WTC11 (cell line): Measurements from ENCODE around the gene PIWIL1. TPM values are rescaled to one million over a fixed set of nuclear protein-coding genes. Genes with fewer than 3 reads are reported as not detected.

ENCODE experiments used
- ATAC-seq: fragments of 200-7000 bp; cut with Tn5 transposase; 2 replicates; pipeline ENCODE4 v1.10.0; 2021; ENCODE audit warnings: mild to moderate bottlenecking, moderate library complexity
- CTCF ChIA-PET: fragments of 300-600 bp; sonication (Branson Sonifier 250); formaldehyde crosslinking; loops from one replicate; lab custom pipeline; 2021; ENCODE audit warnings: antibody characterized with exemption; lab: Charles Lee
- POLR2A ChIA-PET: fragments of 350-600 bp; sonication (Branson Sonifier 250); formaldehyde crosslinking; loops from one replicate; lab custom pipeline; 2021; ENCODE audit warnings: antibody characterized with exemption; lab: Charles Lee
- DNase-seq: peaks from one replicate; pipeline ENCODE4 v3.0.0; 2021; ENCODE audit warnings: low spot score
- H3K27ac Mint-ChIP-seq: 2 replicates; pipeline ENCODE4 v1.8.0; 2021; ENCODE audit warnings: mixed read lengths
- H3K27me3 Mint-ChIP-seq: 2 replicates; pipeline ENCODE4 v1.8.0; 2021; ENCODE audit warnings: low read depth, mild to moderate bottlenecking, moderate library complexity, mixed read lengths
- H3K36me3 Mint-ChIP-seq: 2 replicates; pipeline ENCODE4 v1.8.0; 2021; ENCODE audit warnings: mixed read lengths
- H3K4me1 Mint-ChIP-seq: 2 replicates; pipeline ENCODE4 v1.8.0; 2022; ENCODE audit warnings: mixed read lengths
- H3K4me3 Mint-ChIP-seq: 2 replicates; pipeline ENCODE4 v1.8.0; 2021; ENCODE audit warnings: mild to moderate bottlenecking, moderate library complexity, mixed read lengths
- H3K9me3 Mint-ChIP-seq: 2 replicates; pipeline ENCODE4 v1.8.0; 2021; ENCODE audit warnings: mixed read lengths
- ARID4B ChIP-seq: sonication (generic); formaldehyde crosslinking; IDR thresholded peaks from 2 replicates; pipeline ENCODE4 v1.8.0; 2023; ENCODE audit warnings: missing genetic modification reagents, mild to moderate bottlenecking, borderline replicate concordance
- E2F5 ChIP-seq: sonication (generic); formaldehyde crosslinking; IDR thresholded peaks from 2 replicates; pipeline ENCODE4 v1.8.1; 2022; ENCODE audit warnings: mild to moderate bottlenecking, moderate library complexity, missing genetic modification reagents
- ELF4 ChIP-seq: sonication (generic); formaldehyde crosslinking; IDR thresholded peaks from 2 replicates; pipeline ENCODE4 v1.8.1; 2022; ENCODE audit warnings: low read depth, mild to moderate bottlenecking, moderate library complexity, missing genetic modification reagents
- EMX1 ChIP-seq: fragments of 250-450 bp; sonication (Bioruptor Pico); IDR thresholded peaks from 2 replicates; pipeline ENCODE4 v1.8.0; 2021; ENCODE audit warnings: mild to moderate bottlenecking
- ESRRA ChIP-seq: sonication (generic); formaldehyde crosslinking; IDR thresholded peaks from 2 replicates; pipeline ENCODE4 v1.8.1; 2022; ENCODE audit warnings: mild to moderate bottlenecking, missing genetic modification reagents, borderline replicate concordance
- ETV6 ChIP-seq: sonication (generic); formaldehyde crosslinking; IDR thresholded peaks from 2 replicates; pipeline ENCODE4 v1.8.1; 2022; ENCODE audit warnings: mild to moderate bottlenecking, missing genetic modification reagents
- FOXK1 ChIP-seq: sonication (generic); formaldehyde crosslinking; IDR thresholded peaks from 2 replicates; pipeline ENCODE4 v1.8.0; 2022; ENCODE audit warnings: mild to moderate bottlenecking, moderate library complexity, missing genetic modification reagents
- FOXP1 ChIP-seq: sonication (generic); formaldehyde crosslinking; IDR thresholded peaks from 2 replicates; pipeline ENCODE4 v1.8.0; 2022; ENCODE audit warnings: missing genetic modification reagents, mild to moderate bottlenecking, moderate library complexity, borderline replicate concordance
- IRF1 ChIP-seq: sonication (generic); formaldehyde crosslinking; IDR thresholded peaks from 2 replicates; pipeline ENCODE4 v1.8.0; 2023; ENCODE audit warnings: missing genetic modification reagents
- MXD4 ChIP-seq: fragments of 250-450 bp; sonication (Bioruptor Pico); IDR thresholded peaks from 2 replicates; pipeline ENCODE4 v1.8.0; 2021; ENCODE audit warnings: mild to moderate bottlenecking, moderate library complexity, borderline replicate concordance
- NFATC4 ChIP-seq: fragments of 250-450 bp; sonication (Bioruptor Pico); IDR thresholded peaks from 2 replicates; pipeline ENCODE4 v1.9.0; 2021; ENCODE audit warnings: mild to moderate bottlenecking
- NFYB ChIP-seq: sonication (generic); formaldehyde crosslinking; conservative IDR thresholded peaks from 2 replicates; pipeline ENCODE4 v1.8.0; 2022; ENCODE audit warnings: low read depth, missing genetic modification reagents
- NR3C1 ChIP-seq: sonication (generic); formaldehyde crosslinking; conservative IDR thresholded peaks from 2 replicates; pipeline ENCODE4 v1.8.1; 2023; ENCODE audit warnings: low read depth, mild to moderate bottlenecking, missing genetic modification reagents
- PRRX2 ChIP-seq: fragments of 250-450 bp; sonication (Bioruptor Pico); IDR thresholded peaks from 2 replicates; pipeline ENCODE4 v1.8.0; 2021; ENCODE audit warnings: mild to moderate bottlenecking
- SP1 ChIP-seq: sonication (generic); formaldehyde crosslinking; conservative IDR thresholded peaks from 2 replicates; pipeline ENCODE4 v1.8.1; 2022; ENCODE audit warnings: missing genetic modification reagents
- TP53 ChIP-seq: sonication (generic); formaldehyde crosslinking; IDR thresholded peaks from 2 replicates; pipeline ENCODE4 v1.8.1; 2023; ENCODE audit warnings: mild to moderate bottlenecking, missing genetic modification reagents
- ZNF138 ChIP-seq: sonication (generic); formaldehyde crosslinking; conservative IDR thresholded peaks from 2 replicates; pipeline ENCODE4 v1.8.1; 2022; ENCODE audit warnings: mild to moderate bottlenecking, moderate library complexity, missing genetic modification reagents
- total RNA-seq: library from RNA; stranded (reverse); gene quantifications from 3 replicates; pipeline ENCODE4 v1.2.3, GENCODE V29; 2021
- TF ChIP-seq, protein P1 (sequence below): sonication (generic); formaldehyde crosslinking; IDR thresholded peaks from 2 replicates; pipeline ENCODE4 v1.8.1; 2023; ENCODE audit warnings: mild to moderate bottlenecking, missing genetic modification reagents
- TF ChIP-seq, protein P2 (sequence below): sonication (generic); formaldehyde crosslinking; IDR thresholded peaks from 2 replicates; pipeline ENCODE4 v1.8.1; 2023; ENCODE audit warnings: mild to moderate bottlenecking, missing genetic modification reagents, borderline replicate concordance
- TF ChIP-seq, protein P3 (sequence below): sonication (generic); formaldehyde crosslinking; IDR thresholded peaks from 2 replicates; pipeline ENCODE4 v1.8.1; 2022; ENCODE audit warnings: missing genetic modification reagents, borderline replicate concordance

The PIWIL1 gene
- total RNA-seq, 1 experiment from 2014 or later = not detected

DNA sequence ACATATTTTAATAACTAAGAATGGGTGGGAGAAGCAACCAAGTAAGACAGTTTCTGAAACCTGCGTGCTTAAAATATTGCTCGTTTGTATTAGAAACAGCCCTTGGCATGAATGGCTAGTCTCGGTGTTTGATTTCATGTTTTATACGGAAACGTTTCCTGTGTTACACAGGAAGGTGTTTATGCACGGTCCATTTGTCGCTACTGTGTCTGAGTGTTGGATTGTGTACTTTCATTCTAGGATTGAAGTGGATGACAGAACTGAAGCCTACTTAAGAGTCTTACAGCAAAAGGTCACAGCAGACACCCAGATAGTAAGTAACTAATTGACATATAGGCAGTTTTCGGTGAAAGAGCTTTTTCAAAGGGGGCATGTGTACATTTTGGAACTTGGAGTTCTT lies 19.6 kb downstream of the PIWIL1 start (continued):
- no peak for TF ChIP-seq ETV6
- no peak for TF ChIP-seq EMX1 (CRISPR knock-in tag)
- TF ChIP-seq, all 79 proteins: peak for 0

- H3K27ac Mint-ChIP-seq = no peak overlapping the region
- peaks cover 4% of the 10 kb centered on the region for H3K27me3 Mint-ChIP-seq
- TF ChIP-seq, protein P1, sequence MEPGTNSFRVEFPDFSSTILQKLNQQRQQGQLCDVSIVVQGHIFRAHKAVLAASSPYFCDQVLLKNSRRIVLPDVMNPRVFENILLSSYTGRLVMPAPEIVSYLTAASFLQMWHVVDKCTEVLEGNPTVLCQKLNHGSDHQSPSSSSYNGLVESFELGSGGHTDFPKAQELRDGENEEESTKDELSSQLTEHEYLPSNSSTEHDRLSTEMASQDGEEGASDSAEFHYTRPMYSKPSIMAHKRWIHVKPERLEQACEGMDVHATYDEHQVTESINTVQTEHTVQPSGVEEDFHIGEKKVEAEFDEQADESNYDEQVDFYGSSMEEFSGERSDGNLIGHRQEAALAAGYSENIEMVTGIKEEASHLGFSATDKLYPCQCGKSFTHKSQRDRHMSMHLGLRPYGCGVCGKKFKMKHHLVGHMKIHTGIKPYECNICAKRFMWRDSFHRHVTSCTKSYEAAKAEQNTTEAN (CRISPR knock-in tag) = no peak
- TF ChIP-seq, protein P2, sequence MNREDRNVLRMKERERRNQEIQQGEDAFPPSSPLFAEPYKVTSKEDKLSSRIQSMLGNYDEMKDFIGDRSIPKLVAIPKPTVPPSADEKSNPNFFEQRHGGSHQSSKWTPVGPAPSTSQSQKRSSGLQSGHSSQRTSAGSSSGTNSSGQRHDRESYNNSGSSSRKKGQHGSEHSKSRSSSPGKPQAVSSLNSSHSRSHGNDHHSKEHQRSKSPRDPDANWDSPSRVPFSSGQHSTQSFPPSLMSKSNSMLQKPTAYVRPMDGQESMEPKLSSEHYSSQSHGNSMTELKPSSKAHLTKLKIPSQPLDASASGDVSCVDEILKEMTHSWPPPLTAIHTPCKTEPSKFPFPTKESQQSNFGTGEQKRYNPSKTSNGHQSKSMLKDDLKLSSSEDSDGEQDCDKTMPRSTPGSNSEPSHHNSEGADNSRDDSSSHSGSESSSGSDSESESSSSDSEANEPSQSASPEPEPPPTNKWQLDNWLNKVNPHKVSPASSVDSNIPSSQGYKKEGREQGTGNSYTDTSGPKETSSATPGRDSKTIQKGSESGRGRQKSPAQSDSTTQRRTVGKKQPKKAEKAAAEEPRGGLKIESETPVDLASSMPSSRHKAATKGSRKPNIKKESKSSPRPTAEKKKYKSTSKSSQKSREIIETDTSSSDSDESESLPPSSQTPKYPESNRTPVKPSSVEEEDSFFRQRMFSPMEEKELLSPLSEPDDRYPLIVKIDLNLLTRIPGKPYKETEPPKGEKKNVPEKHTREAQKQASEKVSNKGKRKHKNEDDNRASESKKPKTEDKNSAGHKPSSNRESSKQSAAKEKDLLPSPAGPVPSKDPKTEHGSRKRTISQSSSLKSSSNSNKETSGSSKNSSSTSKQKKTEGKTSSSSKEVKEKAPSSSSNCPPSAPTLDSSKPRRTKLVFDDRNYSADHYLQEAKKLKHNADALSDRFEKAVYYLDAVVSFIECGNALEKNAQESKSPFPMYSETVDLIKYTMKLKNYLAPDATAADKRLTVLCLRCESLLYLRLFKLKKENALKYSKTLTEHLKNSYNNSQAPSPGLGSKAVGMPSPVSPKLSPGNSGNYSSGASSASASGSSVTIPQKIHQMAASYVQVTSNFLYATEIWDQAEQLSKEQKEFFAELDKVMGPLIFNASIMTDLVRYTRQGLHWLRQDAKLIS (CRISPR knock-in tag) = no peak
- TF ChIP-seq IRF1 (CRISPR knock-in tag) (no peak), SP1 (CRISPR knock-in tag) (no peak), NFATC4 (CRISPR knock-in tag) (no peak), ESRRA (CRISPR knock-in tag) (no peak), E2F5 (CRISPR knock-in tag) (no peak), FOXK1 (CRISPR knock-in tag) (no peak), MXD4 (CRISPR knock-in tag) (no peak), NR3C1 (no peak), ETV6 (no peak)
- TF ChIP-seq, protein P3, sequence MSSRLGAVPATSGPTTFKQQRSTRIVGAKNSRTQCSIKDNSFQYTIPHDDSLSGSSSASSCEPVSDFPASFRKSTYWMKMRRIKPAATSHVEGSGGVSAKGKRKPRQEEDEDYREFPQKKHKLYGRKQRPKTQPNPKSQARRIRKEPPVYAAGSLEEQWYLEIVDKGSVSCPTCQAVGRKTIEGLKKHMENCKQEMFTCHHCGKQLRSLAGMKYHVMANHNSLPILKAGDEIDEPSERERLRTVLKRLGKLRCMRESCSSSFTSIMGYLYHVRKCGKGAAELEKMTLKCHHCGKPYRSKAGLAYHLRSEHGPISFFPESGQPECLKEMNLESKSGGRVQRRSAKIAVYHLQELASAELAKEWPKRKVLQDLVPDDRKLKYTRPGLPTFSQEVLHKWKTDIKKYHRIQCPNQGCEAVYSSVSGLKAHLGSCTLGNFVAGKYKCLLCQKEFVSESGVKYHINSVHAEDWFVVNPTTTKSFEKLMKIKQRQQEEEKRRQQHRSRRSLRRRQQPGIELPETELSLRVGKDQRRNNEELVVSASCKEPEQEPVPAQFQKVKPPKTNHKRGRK (CRISPR knock-in tag) = no peak
- ATAC-seq (no peak), DNase-seq (no peak)
- H3K4me1 Mint-ChIP-seq = no peaks in the 10 kb centered on the region
- CTCF ChIA-PET = no interaction called here
- peaks cover 21% of the 10 kb centered on the region for H3K36me3 Mint-ChIP-seq
- H3K9me3 Mint-ChIP-seq = peaks cover 69% of the 10 kb centered on the region
- POLR2A ChIA-PET = no interaction called here
- no peak overlapping the region for H3K4me3 Mint-ChIP-seq
Measured at GRCh38 chr12:130357729-130358330, 20.1 kb downstream of the PIWIL1 start.

- no peak overlapping the region for H3K4me3 Mint-ChIP-seq
- H3K27ac Mint-ChIP-seq = no peak overlapping the region
- ChIA-PET POLR2A (no interaction called here), CTCF (no interaction called here)
- no peaks in the 10 kb centered on the region; the same call in 1 of the 2 replicates for H3K27me3 Mint-ChIP-seq
- no peak for ATAC-seq
- H3K36me3 Mint-ChIP-seq = peaks cover 21% of the 10 kb centered on the region
- no peak for DNase-seq
- H3K4me1 Mint-ChIP-seq = no peaks in the 10 kb centered on the region
- peaks cover 77% of the 10 kb centered on the region for H3K9me3 Mint-ChIP-seq
- TF ChIP-seq FOXP1 (CRISPR knock-in tag) (no peak), ELF4 (CRISPR knock-in tag) (no peak), TP53 (CRISPR knock-in tag) (no peak), ZNF138 (CRISPR knock-in tag) (no peak), PRRX2 (CRISPR knock-in tag) (no peak), ARID4B (CRISPR knock-in tag) (no peak), NFYB (CRISPR knock-in tag) (no peak)
Measured at GRCh38 chr12:130362060-130362459, 24.4 kb downstream of the PIWIL1 start.
